ENCODE measurements around the gene OR8G1. TPM values are rescaled to one million over a fixed set of nuclear protein-coding genes. Genes with fewer than 3 reads are reported as not detected.
A peak's percentile ranks its signal among the peaks of the same experiment; 100 is the strongest.
"Not testable (repeated sequence)": the region's sequence is repeated elsewhere in the genome, so short reads cannot be mapped to it uniquely, and the experiment has no call there.

The OR8G1 gene
- total and polyA plus RNA-seq, 8 donors: 0.04 TPM; not detected in 7

- ATAC-seq: no peak
- no peaks in the 10 kb centered on the region for H3K9me3 ChIP-seq
- intact Hi-C loops (cut with DNase I): no loop called here
- H3K4me1 ChIP-seq: no peaks in the 10 kb centered on the region
- H3K36me3 ChIP-seq: no peaks in the 10 kb centered on the region
- H3K27ac ChIP-seq: no peak overlapping the region
- no peak for DNase-seq
- no peak overlapping the region for H3K4me3 ChIP-seq
- TF ChIP-seq, protein P1, sequence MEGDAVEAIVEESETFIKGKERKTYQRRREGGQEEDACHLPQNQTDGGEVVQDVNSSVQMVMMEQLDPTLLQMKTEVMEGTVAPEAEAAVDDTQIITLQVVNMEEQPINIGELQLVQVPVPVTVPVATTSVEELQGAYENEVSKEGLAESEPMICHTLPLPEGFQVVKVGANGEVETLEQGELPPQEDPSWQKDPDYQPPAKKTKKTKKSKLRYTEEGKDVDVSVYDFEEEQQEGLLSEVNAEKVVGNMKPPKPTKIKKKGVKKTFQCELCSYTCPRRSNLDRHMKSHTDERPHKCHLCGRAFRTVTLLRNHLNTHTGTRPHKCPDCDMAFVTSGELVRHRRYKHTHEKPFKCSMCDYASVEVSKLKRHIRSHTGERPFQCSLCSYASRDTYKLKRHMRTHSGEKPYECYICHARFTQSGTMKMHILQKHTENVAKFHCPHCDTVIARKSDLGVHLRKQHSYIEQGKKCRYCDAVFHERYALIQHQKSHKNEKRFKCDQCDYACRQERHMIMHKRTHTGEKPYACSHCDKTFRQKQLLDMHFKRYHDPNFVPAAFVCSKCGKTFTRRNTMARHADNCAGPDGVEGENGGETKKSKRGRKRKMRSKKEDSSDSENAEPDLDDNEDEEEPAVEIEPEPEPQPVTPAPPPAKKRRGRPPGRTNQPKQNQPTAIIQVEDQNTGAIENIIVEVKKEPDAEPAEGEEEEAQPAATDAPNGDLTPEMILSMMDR (IDR thresholded peaks at IDR 0.05): no peak
- H3K27me3 ChIP-seq: no peaks in the 10 kb centered on the region
Measured at GRCh38 chr11:124238512-124238911, 2.4 kb upstream of the OR8G1 start.

- H3K27ac ChIP-seq; H3K27me3 ChIP-seq; ATAC-seq; H3K4me3 ChIP-seq; H3K4me1 ChIP-seq; DNase-seq; H3K36me3 ChIP-seq; intact Hi-C loops (cut with DNase I); H3K9me3 ChIP-seq: not testable (repeated sequence)
Measured at GRCh38 chr11:124249869-124250268, 9.0 kb downstream of the OR8G1 start.

- Histone ChIP-seq H3K27me3 (no peaks in the 10 kb centered on the region), H3K36me3 (no peaks in the 10 kb centered on the region), H3K9me3 (no peaks in the 10 kb centered on the region), H3K4me3 (no peak within 1 kb of the TSS), H3K4me1 (no peaks in the 10 kb centered on the region), H3K27ac (no peak within 1 kb of the TSS)
- ATAC-seq: no peak
- DNase-seq: no peak
- TF ChIP-seq, protein P1 (IDR thresholded peaks at IDR 0.05): no peak
- intact Hi-C loops (cut with DNase I): no loop called here
Measured at GRCh38 chr11:124256076-124256475, 15.2 kb downstream of the OR8G1 start, which contains the start of gene OR8G5. Gene OR8G5, plus strand, starts transcription at chr11:124256376. Its CDS starts 8,556 bp downstream, at chr11:124264932.

GRCh38 chr11:124265041-124265440 lies 24.1 kb downstream of the OR8G1 start:
- intact Hi-C loops (cut with DNase I); H3K4me1 ChIP-seq: not testable (repeated sequence)
- ATAC-seq: peak; percentile 34

DNA sequence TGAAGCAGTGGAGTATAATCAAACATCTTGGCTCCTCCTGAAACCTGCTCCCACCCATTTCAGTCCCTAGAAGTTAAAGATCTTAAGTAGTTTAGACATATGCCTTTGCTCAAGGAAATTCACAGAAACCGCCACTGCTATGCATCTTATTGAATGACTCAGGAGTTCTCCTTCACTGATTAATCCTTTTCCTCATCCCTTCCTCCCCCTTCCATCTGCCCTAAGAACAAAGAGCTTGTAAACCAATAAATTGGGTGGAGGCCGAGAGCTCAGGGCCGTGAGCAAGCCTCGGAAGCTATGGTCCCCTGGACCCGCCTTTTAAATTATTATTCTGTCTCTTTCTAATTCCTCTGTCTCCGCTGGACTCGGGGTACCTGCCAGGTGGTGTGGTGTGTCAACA lies 30.0 kb downstream of the OR8G1 start:
- ATAC-seq; H3K27ac ChIP-seq; DNase-seq; H3K27me3 ChIP-seq; H3K4me3 ChIP-seq; H3K36me3 ChIP-seq; intact Hi-C loops (cut with DNase I); H3K9me3 ChIP-seq; H3K4me1 ChIP-seq: not testable (repeated sequence)

More at GRCh38 chr11:124265041-124265440, 24.1 kb downstream of the OR8G1 start:
- DNase-seq: peak in 1 of 4 donors; percentile 35
- not testable (repeated sequence) for H3K4me3 ChIP-seq, H3K9me3 ChIP-seq, H3K36me3 ChIP-seq, H3K27ac ChIP-seq, H3K27me3 ChIP-seq

GRCh38 chr11:124274000-124274399 lies 33.1 kb downstream of the OR8G1 start:
- intact Hi-C loops (cut with DNase I): no loop called here

GRCh38 chr11:124276081-124276480 lies 35.2 kb downstream of the OR8G1 start:
- no peak overlapping the region for H3K4me3 ChIP-seq
- no peaks in the 10 kb centered on the region for H3K27me3 ChIP-seq
- intact Hi-C loops (cut with DNase I): no loop called here
- ATAC-seq (peak; percentile 49), DNase-seq (no peak)
- TF ChIP-seq, protein P1 (IDR thresholded peaks at IDR 0.05): no peak
- no peak overlapping the region for H3K27ac ChIP-seq
- H3K36me3 ChIP-seq: no peaks in the 10 kb centered on the region
- H3K9me3 ChIP-seq: no peaks in the 10 kb centered on the region
- no peaks in the 10 kb centered on the region for H3K4me1 ChIP-seq

More at GRCh38 chr11:124274000-124274399, 33.1 kb downstream of the OR8G1 start:
- no peak overlapping the region for H3K4me3 ChIP-seq
- H3K4me1 ChIP-seq: no peaks in the 10 kb centered on the region
- no peaks in the 10 kb centered on the region for H3K27me3 ChIP-seq
- ATAC-seq (no peak), DNase-seq (no peak)
- no peaks in the 10 kb centered on the region for H3K9me3 ChIP-seq
- H3K27ac ChIP-seq: no peak overlapping the region
- no peaks in the 10 kb centered on the region for H3K36me3 ChIP-seq
- TF ChIP-seq, protein P1 (IDR thresholded peaks at IDR 0.05): no peak
